ENCODE data around the gene KIF20B.
A peak's percentile ranks its signal among the peaks of the same experiment; 100 is the strongest.
"Not testable (repeated sequence)": the region's sequence is repeated elsewhere in the genome, so short reads cannot be mapped to it uniquely, and the experiment has no call there.

Gene KIF20B

DNA sequence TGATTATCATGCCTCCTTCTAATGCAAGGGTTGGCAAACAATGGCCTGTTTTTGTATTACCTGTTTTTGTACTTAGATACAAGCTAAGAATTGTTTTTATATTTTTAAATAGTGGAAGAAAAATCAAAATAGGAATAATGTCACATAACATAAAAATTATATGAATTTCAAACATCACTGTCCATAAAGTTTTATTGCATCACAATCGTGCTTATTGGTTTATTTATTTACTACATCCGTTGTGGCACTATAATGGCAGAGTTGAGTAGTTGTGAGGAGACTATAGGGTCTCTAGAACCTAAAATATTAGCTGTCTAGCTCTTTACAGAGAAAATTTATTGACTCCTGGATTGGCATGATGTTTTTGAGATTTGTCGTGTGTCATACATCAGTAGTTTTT, 4.1 kb downstream of the KIF20B start:
- H3K36me3 Mint-ChIP-seq (ENCODE audit: low read depth) = peaks cover 33% of the 10 kb centered on the region
- no peak overlapping the region for H3K27ac Mint-ChIP-seq
- peaks cover 49% of the 10 kb centered on the region for H3K4me1 Mint-ChIP-seq (ENCODE audit: low read depth)
- H3K9me3 Mint-ChIP-seq = no peaks in the 10 kb centered on the region
- peak overlapping the region; percentile 45 for H3K4me3 Mint-ChIP-seq
- H3K27me3 Mint-ChIP-seq (ENCODE audit: low read depth) = no peaks in the 10 kb centered on the region
- DNase-seq (ENCODE audit: low spot score) = no peak

DNA sequence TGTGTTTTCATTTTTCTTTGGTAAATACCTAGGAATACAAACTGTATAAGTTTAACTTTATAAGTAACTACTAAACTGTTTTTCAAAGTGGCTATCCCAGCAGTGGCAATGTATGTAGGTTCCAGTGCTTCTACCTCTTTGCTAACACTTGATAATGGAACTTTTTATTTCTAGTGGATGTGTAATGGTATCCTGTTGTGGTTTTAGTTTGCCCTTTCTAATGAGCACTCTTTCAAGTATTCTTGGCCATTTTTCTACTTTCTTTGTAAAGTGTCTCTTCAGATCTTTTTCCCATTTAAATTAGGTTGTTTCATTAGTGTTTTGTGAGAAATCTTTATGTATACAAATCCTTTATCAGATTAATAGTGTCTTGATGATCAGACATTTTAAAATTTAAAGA, 4.6 kb downstream of the KIF20B start:
- H3K4me3 Mint-ChIP-seq = peak overlapping the region; percentile 58
- H3K9me3 Mint-ChIP-seq = no peaks in the 10 kb centered on the region
- H3K27ac Mint-ChIP-seq = peak overlapping the region; percentile 65
- no peak for DNase-seq (ENCODE audit: low spot score)
- peaks cover 49% of the 10 kb centered on the region for H3K4me1 Mint-ChIP-seq (ENCODE audit: low read depth)
- no peaks in the 10 kb centered on the region for H3K27me3 Mint-ChIP-seq (ENCODE audit: low read depth)
- H3K36me3 Mint-ChIP-seq (ENCODE audit: low read depth) = peaks cover 37% of the 10 kb centered on the region

DNA sequence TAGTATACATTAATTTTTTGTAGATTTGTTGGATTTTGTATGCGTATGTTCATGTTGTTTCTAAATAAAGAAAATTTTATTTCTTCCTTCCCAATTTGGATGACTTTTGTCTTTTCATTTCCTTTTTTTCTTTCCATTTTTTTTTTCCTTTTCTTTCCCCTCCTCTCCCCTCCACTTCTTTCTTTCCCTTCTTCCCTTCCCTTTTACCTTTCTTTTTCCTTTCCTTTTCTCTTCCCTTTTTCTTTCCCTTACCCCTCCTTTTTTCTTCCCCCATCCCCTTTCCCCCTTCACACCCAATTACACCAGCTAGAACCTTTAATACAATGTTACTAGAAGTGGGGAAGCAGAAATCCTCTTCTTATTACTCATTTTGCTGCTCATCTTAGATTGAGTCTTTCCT, 6.0 kb downstream of the KIF20B start:
- H3K36me3 Mint-ChIP-seq (ENCODE audit: low read depth) = peaks cover 44% of the 10 kb centered on the region
- H3K4me3 Mint-ChIP-seq = peak overlapping the region; percentile 1
- peaks cover 53% of the 10 kb centered on the region for H3K4me1 Mint-ChIP-seq (ENCODE audit: low read depth)
- no peak for DNase-seq (ENCODE audit: low spot score)
- no peaks in the 10 kb centered on the region for H3K9me3 Mint-ChIP-seq
- peak overlapping the region; percentile 49 for H3K27ac Mint-ChIP-seq
- no peaks in the 10 kb centered on the region for H3K27me3 Mint-ChIP-seq (ENCODE audit: low read depth)

DNA sequence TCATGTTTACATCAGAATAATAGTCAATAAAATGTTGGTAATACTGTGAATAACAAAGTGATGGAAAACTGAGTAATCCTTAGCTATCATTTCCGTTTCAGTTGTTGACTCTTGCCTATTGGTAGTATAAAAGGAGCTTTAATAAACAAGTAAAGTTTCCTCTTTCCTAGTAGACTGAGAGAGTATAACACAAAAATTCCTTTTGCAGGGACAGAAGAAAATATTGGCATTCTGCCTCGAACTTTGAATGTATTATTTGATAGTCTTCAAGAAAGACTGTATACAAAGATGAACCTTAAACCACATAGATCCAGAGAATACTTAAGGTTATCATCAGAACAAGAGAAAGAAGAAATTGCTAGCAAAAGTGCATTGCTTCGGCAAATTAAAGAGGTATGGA, 9.4 kb downstream of the KIF20B start:
- Mint-ChIP-seq H3K4me3 (no peak overlapping the region), H3K27ac (peak overlapping the region; percentile 45), H3K27me3 (ENCODE audit: low read depth) (no peaks in the 10 kb centered on the region), H3K9me3 (no peaks in the 10 kb centered on the region), H3K4me1 (ENCODE audit: low read depth) (peaks cover 31% of the 10 kb centered on the region), H3K36me3 (ENCODE audit: low read depth) (peaks cover 48% of the 10 kb centered on the region)
- DNase-seq (ENCODE audit: low spot score) = no peak

DNA sequence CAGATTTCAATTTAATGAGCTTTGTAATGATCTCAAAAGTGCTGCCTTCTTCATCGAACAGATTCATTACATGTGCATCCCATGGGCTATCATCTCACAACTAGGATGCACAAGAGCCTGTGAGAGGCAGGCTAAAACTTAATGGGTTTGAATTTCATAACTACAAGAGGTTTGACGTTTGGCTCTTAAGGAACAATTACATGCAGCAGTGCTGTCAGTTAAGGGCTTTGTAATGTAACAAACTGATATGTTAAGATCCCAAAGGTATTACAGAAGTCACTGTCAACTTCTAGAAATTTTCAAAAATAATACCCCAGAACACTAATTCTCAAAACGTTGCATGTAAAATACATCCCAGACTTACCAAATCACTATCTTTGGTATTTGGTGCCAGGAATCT, 33.2 kb downstream of the KIF20B start:
- Mint-ChIP-seq H3K9me3 (no peaks in the 10 kb centered on the region), H3K4me1 (ENCODE audit: low read depth) (peaks cover 27% of the 10 kb centered on the region), H3K36me3 (ENCODE audit: low read depth) (peaks cover 58% of the 10 kb centered on the region), H3K4me3 (no peak overlapping the region), H3K27ac (no peak overlapping the region), H3K27me3 (ENCODE audit: low read depth) (no peaks in the 10 kb centered on the region)
- no peak for DNase-seq (ENCODE audit: low spot score)

DNA sequence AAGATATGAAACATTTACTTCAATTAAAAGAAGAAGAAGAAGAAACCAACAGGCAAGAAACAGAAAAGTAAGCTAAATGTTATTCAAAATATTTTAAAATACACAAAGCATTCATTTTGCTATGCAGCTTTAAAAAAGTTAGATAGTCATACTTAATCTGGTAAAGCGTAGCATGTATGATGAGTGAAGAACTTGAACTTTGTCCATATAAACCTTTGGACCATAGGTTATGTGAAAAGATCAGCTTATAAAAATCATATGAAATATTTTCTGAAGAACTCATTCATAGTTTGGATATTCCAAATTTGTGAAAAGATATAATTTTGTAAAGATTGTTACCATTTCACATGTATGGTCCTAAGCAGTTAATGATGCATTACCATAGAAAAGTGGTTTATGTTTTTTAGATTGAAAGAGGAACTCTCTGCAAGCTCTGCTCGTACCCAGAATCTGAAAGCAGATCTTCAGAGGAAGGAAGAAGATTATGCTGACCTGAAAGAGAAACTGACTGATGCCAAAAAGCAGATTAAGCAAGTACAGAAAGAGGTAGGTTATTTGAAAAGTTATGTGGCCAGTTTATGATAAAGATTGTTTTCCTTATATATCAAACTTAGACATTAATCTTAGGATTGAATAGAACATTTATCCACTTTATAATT, 37.3 kb downstream of the KIF20B start:
- peaks cover 56% of the 10 kb centered on the region for H3K36me3 Mint-ChIP-seq (ENCODE audit: low read depth)
- DNase-seq (ENCODE audit: low spot score) = no peak
- H3K27me3 Mint-ChIP-seq (ENCODE audit: low read depth) = no peaks in the 10 kb centered on the region
- peak overlapping the region; percentile 75 for H3K4me3 Mint-ChIP-seq
- peak overlapping the region; percentile 86 for H3K27ac Mint-ChIP-seq
- peaks cover 43% of the 10 kb centered on the region for H3K4me1 Mint-ChIP-seq (ENCODE audit: low read depth)
- H3K9me3 Mint-ChIP-seq = no peaks in the 10 kb centered on the region

DNA sequence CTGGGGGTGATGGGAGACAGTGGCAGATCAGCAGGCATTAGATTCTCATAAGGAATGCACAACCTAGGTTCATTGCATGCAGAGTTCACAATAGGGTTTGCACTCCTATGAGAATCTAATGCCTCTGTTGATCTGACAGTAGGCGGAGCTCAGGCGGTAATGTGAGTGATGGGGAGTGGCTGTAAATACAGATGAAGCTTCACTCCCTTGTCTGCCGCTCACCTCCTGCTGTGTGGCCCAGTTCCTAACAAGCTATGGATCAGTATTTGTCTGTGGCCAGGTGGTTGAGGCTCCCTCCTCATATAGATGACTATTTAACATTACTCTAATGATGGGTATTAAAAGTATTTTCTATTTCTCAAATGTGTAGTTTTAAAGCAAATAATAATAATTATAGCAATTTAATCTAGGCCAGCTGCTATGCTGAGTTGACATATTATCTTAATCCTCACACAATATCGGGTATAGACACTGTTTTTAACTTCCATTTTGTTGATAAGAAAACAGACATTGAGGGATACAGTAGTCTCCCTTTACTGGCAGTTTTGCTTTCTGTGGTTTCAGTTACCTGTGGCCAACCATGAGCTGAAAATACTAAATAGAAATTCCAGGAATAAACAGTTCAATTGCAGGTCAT, 39.9 kb downstream of the KIF20B start:
- no peaks in the 10 kb centered on the region for H3K9me3 Mint-ChIP-seq
- H3K27me3 Mint-ChIP-seq (ENCODE audit: low read depth) = no peaks in the 10 kb centered on the region
- H3K4me1 Mint-ChIP-seq (ENCODE audit: low read depth) = peaks cover 40% of the 10 kb centered on the region
- no peak overlapping the region for H3K4me3 Mint-ChIP-seq
- H3K36me3 Mint-ChIP-seq (ENCODE audit: low read depth) = peaks cover 61% of the 10 kb centered on the region
- peak overlapping the region; percentile 49 for H3K27ac Mint-ChIP-seq
- DNase-seq (ENCODE audit: low spot score) = no peak

DNA sequence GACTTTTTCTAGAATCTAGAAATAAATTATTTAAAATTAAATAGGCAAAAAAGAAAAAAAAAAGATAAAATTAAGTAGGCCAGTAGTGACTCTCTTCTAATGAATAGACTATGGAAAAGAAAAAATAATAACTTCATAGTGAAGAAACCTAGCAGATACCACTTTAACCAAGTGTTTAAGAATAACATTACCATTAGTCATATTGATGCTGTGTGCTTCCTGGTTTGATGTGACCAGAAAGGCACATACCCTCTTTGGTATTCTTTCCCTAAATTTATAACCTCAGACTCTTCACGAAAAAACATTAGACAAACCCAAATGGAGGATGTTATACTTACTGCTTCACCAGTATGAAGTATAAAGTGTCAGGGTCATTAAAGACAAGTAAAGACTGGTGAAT, 42.6 kb downstream of the KIF20B start:
- H3K27ac Mint-ChIP-seq = no peak overlapping the region
- H3K4me1 Mint-ChIP-seq (ENCODE audit: low read depth) = peaks cover 21% of the 10 kb centered on the region
- H3K27me3 Mint-ChIP-seq (ENCODE audit: low read depth) = no peaks in the 10 kb centered on the region
- DNase-seq (ENCODE audit: low spot score) = no peak
- H3K4me3 Mint-ChIP-seq = no peak overlapping the region
- peaks cover 54% of the 10 kb centered on the region for H3K36me3 Mint-ChIP-seq (ENCODE audit: low read depth)
- no peaks in the 10 kb centered on the region for H3K9me3 Mint-ChIP-seq

DNA sequence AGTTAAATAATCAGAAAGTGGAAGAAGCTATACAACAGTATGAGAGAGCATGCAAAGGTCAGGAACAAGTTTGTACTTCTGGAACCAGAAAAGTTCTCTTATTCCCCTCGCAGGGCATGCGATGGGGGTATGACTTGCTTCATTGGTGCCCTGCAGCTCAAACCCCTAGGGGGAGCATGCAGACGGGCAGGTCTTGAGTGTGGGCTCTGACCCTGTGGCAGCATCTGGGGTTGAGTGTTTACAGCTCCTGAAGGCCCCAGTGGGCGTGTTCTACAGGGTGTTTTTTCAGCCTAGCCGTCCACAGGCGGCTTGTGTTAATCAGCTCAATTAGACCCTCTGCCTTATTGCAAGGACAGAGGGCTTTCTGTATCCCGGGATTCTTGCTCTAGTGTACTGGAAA, 44.5 kb downstream of the KIF20B start:
- H3K4me3 Mint-ChIP-seq = no peak overlapping the region
- no peaks in the 10 kb centered on the region for H3K9me3 Mint-ChIP-seq
- peaks cover 54% of the 10 kb centered on the region for H3K36me3 Mint-ChIP-seq (ENCODE audit: low read depth)
- H3K4me1 Mint-ChIP-seq (ENCODE audit: low read depth) = peaks cover 31% of the 10 kb centered on the region
- H3K27ac Mint-ChIP-seq = no peak overlapping the region
- H3K27me3 Mint-ChIP-seq (ENCODE audit: low read depth) = no peaks in the 10 kb centered on the region
- no peak for DNase-seq (ENCODE audit: low spot score)

DNA sequence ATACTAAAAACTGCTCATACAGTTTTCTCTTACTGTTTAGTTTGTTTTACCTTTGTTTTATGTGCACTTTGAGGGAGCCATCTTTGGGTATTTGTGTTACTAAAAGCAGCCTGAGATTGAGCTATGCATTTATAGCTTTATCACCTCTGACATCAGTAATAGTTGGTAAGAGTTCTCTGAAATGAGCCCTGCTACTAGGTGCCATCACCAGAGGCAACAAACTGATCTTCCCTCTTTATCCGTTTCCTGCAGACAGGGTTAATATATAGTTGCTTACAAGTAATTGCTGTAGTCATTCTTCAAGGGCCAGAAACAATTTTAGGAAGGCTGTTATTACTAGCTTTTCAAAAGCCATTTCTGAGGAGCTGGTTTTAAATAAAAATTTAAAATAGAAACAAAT, 49.1 kb downstream of the KIF20B start:
- Mint-ChIP-seq H3K4me3 (no peak overlapping the region), H3K27ac (peak overlapping the region; percentile 26), H3K4me1 (ENCODE audit: low read depth) (peaks cover 17% of the 10 kb centered on the region), H3K27me3 (ENCODE audit: low read depth) (no peaks in the 10 kb centered on the region), H3K36me3 (ENCODE audit: low read depth) (peaks cover 52% of the 10 kb centered on the region), H3K9me3 (no peaks in the 10 kb centered on the region)
- no peak for DNase-seq (ENCODE audit: low spot score)

DNA sequence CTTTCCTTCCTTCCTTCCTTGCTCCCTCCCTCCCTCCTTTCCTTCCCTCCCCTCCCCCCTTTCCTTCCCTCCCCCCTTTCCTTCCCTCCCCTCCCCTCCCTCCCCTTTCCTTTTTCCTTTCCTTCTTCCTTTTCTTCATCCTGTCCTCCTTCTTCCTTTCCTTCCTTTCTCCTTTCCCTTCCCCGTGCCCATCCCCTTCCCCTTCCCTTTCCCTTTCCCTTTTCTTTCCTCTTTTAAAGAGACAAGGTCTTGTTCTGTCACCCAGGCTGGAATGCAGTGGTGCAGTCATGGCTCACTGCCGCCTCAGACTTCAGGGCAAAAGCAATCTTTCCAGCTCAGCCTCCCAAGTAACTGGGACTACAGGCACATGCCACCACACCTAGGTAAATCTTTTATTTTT, 54.0 kb downstream of the KIF20B start:
- DNase-seq (ENCODE audit: low spot score) = no peak
- H3K27ac Mint-ChIP-seq = no peak overlapping the region
- no peaks in the 10 kb centered on the region for H3K27me3 Mint-ChIP-seq (ENCODE audit: low read depth)
- no peaks in the 10 kb centered on the region for H3K9me3 Mint-ChIP-seq
- peaks cover 3% of the 10 kb centered on the region for H3K4me1 Mint-ChIP-seq (ENCODE audit: low read depth)
- H3K4me3 Mint-ChIP-seq = no peak overlapping the region
- H3K36me3 Mint-ChIP-seq (ENCODE audit: low read depth) = peaks cover 52% of the 10 kb centered on the region

DNA sequence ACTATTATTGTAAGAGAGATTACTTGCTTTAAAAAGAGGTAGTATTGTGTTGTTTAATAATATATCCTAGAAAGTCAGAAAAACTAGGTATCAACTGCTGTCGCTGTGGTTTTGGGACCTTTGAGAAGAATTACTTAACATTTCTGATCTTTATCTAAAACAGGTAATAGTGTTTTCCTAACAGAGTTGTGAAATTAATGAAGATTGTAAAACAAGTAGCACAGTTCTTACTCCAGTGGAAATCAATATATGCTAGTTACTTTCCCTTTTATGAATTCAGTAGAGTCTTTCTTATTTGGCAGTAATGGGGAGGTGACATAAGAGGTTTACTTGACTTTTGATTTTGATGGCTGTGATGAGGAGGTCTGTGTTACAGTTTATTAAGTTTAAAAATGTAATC, 58.1 kb downstream of the KIF20B start:
- Mint-ChIP-seq H3K27me3 (ENCODE audit: low read depth) (no peaks in the 10 kb centered on the region), H3K4me1 (ENCODE audit: low read depth) (no peaks in the 10 kb centered on the region), H3K4me3 (no peak overlapping the region), H3K27ac (no peak overlapping the region), H3K36me3 (ENCODE audit: low read depth) (peaks cover 70% of the 10 kb centered on the region), H3K9me3 (no peaks in the 10 kb centered on the region)
- no peak for DNase-seq (ENCODE audit: low spot score)

DNA sequence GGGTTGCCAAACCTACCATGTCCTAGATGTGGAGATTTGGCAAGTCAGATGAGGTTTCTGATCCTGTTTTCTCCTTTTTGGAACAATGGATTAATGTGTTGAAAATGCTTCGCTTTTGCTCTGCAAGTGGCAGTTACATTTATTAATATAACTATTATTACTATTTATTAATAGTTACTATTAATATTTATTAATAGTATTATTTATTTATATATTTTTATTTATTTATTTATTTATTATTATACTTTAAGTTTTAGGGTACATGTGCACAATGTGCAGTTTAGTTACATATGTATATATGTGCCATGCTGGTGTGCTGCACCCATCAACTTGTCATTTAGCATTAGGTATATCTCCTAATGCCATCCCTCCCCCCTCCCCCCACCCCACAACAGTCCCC, 62.3 kb downstream of the KIF20B start:
- H3K9me3 Mint-ChIP-seq; DNase-seq (ENCODE audit: low spot score); H3K4me1 Mint-ChIP-seq (ENCODE audit: low read depth); H3K27me3 Mint-ChIP-seq (ENCODE audit: low read depth); H3K4me3 Mint-ChIP-seq; H3K27ac Mint-ChIP-seq: not testable (repeated sequence)
- peaks cover 68% of the 10 kb centered on the region for H3K36me3 Mint-ChIP-seq (ENCODE audit: low read depth)

DNA sequence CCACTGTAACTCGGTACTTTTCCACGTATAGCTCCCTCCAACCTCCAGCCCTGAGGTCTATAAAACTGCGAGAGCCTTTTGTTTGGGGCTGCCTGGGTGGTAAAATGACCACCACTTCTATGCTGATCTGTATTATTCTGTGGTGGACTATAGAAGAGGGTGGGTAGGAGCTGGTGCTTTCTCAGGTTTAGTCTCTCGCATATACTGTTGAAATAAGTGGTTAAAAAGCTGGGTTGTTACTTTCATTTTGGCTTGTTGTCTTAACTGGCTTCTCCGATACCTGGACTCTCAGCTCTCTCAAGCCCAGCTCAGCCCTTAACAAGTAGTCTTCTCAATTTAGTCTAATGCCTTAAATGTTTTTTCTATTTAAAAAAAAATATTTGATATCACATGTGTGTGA, 70.3 kb downstream of the KIF20B start:
- no peaks in the 10 kb centered on the region for H3K27me3 Mint-ChIP-seq (ENCODE audit: low read depth)
- no peak for DNase-seq (ENCODE audit: low spot score)
- peaks cover 15% of the 10 kb centered on the region for H3K4me1 Mint-ChIP-seq (ENCODE audit: low read depth)
- H3K27ac Mint-ChIP-seq = no peak overlapping the region
- H3K36me3 Mint-ChIP-seq (ENCODE audit: low read depth) = peaks cover 69% of the 10 kb centered on the region
- no peaks in the 10 kb centered on the region for H3K9me3 Mint-ChIP-seq
- no peak overlapping the region for H3K4me3 Mint-ChIP-seq

DNA sequence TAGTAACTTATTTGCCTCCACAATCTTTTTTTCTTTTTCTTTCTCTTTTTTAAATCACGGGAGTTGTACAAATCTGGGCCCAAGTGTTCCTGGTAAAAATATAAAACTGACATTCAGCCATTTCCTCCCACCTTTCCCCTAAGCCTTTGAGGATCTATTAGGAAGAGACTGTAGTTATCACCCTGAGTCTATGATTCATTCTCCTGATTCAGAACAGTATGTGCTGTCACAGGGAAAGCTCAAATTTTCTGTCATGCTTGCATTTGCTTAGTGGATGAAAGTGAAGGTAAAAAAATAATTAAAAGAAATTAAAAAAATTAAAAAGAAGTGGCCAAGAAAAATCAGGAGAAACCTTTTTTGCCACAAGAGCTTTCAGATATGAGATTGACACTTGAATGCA, 71.7 kb downstream of the KIF20B start:
- Mint-ChIP-seq H3K4me1 (ENCODE audit: low read depth) (peaks cover 11% of the 10 kb centered on the region), H3K27me3 (ENCODE audit: low read depth) (no peaks in the 10 kb centered on the region), H3K36me3 (ENCODE audit: low read depth) (peaks cover 76% of the 10 kb centered on the region), H3K9me3 (no peaks in the 10 kb centered on the region), H3K4me3 (no peak overlapping the region), H3K27ac (no peak overlapping the region)
- DNase-seq (ENCODE audit: low spot score) = no peak
